GM12874 (cell line): ENCODE results near the gene REEP6.

Experiments used
- CTCF ChIP-seq: IDR thresholded peaks from 2 replicates; pipeline ENCODE4 v1.5.1; 2011; ENCODE audit warnings: low read depth, mild to moderate bottlenecking, control low read depth, low read length, moderate library complexity; ENCODE audit not compliant: insufficient read depth

Gene REEP6

GRCh38 chr19:1478934-1479707 lies 11.9 kb upstream of the REEP6 start, which contains the start of gene C19orf25:
Gene C19orf25, minus strand, starts transcription at chr19:1479215. Its CDS starts 312 bp downstream, at chr19:1478903.
- no peak for TF ChIP-seq CTCF

- TF ChIP-seq CTCF = no peak
Observed at GRCh38 chr19:1481224-1481892, 9.6 kb upstream of the REEP6 start.

- TF ChIP-seq CTCF = no peak
Observed at GRCh38 chr19:1481893-1482360, 9.1 kb upstream of the REEP6 start.

GRCh38 chr19:1482361-1483130 lies 8.4 kb upstream of the REEP6 start:
- no peak for TF ChIP-seq CTCF

GRCh38 chr19:1483131-1483978 lies 7.6 kb upstream of the REEP6 start:
- no peak for TF ChIP-seq CTCF

- TF ChIP-seq CTCF = no peak
Observed at GRCh38 chr19:1483979-1484428, 7.0 kb upstream of the REEP6 start.
